HG02763 (cell line): ENCODE data around the gene ACSL3.
A peak's percentile ranks its signal among the peaks of the same experiment; 100 is the strongest.

ENCODE experiments used
- ATAC-seq: cut with Tn5 transposase; IDR thresholded peaks from one replicate; pipeline ENCODE4 v1.9.1; 2021; ENCODE audit warnings: mild to moderate bottlenecking, moderate library complexity; ENCODE audit not compliant: unreplicated experiment

ACSL3 gene

DNA sequence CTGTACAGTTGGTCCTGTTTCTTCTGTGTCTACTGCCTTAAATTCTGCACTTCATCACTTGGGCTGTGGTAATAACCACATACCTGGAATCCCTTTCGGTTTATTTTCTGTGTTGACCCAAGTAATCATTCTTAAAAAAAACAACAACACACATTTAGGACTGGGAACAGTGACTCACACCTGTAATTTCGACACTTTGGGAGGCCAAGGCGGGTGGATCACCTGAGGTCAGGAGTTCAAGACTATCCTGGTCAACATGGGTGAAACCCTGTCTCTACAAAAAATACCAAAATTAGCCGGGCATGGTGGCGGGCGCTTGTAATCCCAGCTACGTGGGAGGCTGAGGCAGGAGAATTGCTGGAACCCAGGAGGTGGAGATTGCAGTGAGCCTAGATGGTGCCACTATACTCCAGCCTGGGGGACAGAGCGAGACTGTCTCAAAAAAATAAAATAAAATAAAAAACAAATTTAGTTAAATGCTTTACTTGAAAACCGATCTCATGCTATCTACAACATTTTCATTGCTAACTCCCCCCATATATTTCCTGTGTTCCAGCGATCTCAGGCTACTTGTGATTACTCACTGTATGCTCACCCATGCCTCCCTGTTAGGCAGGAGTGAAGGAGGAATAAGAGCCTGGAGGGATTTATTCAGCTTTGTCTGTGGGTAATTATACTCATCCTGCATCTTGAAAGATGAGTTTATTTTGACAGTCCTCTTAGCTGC lies 18.2 kb downstream of the ACSL3 start:
- no peak for ATAC-seq

DNA sequence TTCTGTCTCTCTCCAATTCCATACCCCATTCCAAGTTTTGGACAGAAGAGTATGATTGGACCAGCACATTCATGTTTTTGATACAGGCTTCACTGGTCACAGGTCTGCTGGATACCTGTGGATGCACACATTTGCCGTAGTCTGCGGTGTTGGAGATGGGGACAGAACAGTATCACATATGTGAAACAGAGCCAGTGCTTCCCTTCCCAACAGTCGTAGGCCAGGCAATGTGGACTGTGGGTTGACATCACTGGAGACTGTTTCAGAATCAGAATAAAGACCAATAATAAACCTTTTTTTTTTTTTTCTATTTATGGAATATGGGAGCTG lies 18.7 kb downstream of the ACSL3 start:
- no peak for ATAC-seq

DNA sequence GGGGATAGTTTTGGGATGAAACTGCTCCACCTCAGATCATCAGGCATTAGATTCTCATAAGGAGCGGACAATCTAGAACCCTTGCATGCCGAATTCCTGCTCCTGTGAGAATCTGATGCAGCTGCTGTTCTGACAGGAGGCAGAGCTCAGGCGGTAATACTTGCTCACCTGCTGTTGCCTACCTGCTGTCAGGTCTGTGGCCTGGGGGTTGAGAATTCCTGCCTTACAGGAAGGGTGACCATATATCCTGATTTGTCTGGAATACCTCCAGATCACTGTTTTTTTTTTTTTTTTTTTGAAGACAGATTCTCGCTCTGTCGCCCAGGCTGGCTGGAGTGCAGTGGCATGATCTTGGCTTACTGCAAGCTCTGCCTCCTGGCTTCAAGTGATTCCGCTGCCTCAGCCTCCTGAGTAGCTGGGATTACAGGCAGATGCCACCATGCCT lies 21.7 kb downstream of the ACSL3 start:
- no peak for ATAC-seq

DNA sequence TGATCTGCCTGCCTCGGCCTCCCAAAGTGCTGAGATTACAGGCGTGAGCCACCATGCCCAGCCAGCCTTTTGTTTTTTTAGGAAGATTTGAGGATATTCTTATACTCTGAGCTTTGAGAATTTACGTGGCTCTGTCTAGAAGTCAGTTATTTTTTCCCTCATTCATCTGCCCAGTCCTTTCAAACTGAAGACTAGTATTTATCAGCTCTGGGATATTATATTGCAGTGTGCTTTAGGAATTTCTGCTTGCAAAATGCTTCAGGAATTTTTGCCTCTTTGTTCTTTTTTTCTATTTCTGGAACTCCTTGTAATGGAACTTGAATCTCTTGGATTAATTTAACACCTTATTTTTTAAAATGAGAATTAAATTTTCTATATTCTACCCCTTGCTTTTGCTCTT lies 22.6 kb downstream of the ACSL3 start:
- ATAC-seq: no peak

DNA sequence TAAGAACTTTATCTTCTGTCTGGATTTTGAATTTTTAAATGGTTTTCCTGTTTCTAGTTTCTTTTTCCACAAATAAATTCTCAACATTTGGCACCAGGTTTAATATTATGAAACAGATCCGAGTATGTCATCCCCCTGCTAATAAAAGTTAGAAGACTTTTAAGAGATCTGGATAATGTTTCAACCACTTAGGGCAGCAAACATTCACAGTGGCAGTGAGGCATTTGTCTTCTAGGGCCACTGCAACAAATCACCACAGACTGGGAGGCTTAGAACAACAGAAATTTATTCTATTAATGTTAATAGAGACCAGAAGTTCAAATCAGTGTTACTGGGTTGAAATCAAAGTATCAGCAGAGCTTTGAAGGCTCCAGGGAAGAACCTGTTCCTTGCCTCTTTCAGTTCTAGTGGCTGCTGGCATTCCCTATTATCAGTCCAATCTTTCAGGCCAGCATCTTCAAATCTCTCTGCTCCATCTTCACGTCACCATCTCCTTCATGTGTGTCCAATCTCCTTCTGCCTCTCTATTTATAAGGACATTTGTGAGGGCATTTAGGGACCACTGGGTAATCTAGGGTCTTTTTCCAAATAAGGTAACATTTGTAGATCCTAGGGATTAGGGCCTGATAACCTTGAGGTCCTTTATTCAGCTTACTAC lies 23.4 kb downstream of the ACSL3 start:
- ATAC-seq: no peak

DNA sequence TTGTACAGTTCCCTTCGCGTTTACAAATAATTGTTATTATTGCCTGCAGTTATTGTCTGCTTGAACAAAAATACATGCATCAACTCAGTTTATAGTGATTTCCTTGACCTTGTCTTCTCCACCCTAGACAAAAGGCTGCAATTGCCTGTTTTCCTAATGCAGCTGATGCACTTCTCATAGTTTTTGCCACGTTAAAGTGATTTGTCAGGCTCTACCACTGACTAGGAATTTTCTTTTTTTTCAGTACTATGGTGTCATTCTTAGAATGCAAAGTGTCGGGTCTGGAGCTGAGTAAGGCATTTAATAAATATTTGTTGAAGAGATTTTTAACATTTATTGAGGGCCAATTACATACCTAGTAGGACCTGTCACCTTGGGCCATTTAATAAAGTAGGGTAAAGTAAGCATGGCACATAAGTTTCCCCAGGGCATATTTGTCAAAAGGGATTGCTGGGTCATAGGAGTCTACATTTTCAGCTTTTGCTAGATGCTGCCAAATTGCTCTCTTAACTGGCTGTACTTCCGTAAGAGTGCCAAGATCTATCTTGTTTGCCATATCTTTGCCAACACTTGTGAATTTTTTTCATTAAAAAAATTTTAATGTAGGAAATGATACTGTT lies 24.1 kb downstream of the ACSL3 start:
- no peak for ATAC-seq

DNA sequence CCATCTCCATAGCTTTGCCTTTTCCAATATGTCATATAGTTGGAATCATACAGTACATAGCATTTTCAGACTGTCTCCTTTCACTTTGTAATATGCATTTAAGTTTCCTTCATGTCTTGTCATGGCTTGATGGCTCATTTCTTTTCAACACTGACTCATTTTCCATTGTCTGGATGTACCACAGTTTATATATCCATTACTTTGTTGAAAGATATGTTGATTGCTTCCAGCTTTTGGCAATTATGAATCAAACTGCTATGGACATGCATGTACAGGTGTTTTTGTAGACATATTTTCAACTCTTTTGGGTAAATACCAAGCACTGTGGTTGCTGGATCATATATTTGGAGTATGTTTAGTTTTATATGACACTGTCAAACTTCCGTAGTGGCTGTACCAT lies 26.3 kb downstream of the ACSL3 start:
- ATAC-seq: no peak

DNA sequence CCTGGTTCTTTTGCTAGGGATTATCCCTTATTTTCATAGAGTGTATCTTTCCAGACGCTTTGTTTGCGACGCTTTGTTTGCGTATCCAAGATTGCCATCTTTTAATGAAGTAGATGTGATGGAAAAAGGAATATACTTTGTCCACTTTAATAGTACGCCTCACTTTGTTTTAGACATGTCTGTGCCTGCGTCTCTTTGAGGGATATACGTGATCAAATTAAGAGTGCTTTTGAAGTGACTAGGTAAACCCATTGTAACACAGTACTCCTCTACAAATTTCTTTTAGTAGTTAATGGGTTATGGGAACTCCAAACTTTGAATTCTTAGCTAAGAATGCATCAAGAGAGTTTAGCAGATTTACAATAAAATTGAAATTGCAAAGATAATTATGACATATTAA lies 27.9 kb downstream of the ACSL3 start:
- ATAC-seq: no peak

DNA sequence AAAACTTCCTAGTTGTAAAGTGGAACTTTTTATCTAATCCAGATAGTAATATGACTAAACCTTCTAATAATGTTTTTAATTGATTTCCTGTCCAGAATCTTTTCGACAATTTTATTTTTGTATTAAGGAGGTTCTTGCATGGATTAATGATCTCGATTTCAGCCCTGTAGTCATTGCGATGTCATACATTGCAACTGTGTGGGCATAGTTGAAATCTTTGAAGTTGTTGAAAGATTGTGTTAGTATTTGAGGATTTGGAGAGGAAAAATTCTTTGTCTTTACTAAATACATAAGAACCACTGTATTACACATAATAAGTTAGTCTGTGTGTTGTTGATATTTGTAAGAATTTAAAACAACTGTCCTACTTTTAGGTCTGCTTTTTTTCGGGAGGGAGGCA lies 31.1 kb downstream of the ACSL3 start:
- ATAC-seq: no peak

DNA sequence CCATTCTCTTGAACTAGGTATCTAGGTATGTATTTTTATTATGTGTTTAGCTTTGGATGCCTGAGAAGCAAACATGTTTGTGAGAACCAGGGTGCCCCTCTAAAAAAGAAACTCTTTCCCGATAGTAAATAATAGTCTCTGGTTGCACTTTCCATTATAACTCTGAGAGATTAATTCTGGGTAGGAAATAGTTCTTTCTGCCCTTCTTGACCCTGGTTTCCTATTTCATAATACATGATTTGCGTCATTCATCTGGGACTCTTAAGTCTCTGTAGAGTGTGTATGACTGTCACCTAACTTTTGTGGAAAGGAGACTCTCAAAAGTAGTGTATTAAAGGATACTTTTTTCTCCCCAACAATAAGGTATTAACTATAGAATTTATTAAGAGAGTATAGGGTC lies 31.5 kb downstream of the ACSL3 start:
- no peak for ATAC-seq

DNA sequence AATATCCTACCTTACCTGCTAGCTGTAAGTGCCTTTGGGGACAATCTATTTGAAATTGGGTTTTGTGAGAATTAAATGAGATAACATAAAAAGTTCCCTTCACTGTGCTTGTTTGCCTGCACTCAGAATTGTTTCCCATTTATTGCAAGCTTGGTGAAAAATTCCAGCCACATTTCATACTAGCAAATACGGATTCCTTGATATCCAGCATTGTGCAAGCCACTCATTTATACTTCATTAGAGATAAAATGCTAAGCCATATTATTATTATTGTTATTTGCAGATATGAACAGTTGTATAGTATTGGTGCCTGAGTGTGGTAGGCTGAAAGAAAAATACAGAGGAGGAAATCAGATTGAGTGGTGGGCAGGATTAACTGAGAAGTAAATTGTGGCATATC lies 31.9 kb downstream of the ACSL3 start:
- ATAC-seq: no peak

DNA sequence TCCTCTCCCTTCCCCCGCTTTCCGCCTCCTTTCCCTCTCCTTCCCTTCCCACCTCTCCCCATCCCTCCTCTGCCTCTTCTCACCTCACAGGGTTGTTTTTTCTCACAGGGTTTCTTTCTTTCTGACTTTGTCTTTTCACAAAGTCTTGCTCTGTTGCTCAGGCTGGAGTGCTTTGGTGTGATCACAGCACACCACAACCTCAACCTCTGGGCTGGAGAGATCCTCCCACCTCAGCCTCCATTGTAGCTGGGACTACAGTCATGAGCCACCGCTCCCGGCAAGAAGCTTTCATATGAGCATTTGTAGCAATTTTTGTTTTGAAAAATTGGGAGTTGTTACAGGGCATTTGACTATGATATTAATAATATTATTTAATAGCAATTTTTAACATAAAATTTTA lies 32.9 kb downstream of the ACSL3 start:
- no peak for ATAC-seq

DNA sequence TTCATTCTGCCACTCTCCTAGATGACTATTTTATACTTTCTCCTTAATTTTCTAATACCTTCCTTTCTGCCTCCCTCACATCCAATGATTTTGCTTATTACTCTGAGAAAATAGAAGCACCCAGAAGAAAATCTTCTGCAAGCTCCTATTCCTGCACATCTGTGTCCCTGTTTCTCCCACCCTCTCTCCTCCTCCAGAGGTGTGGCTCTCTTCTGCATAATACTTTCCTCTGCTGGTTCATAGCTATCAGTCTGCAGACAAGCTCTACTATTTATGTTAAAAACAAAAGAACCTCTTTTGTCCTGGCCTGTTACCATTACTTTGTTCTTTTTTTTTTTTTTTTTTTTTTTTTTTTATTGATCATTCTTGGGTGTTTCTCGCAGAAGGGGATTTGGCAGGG lies 34.3 kb downstream of the ACSL3 start:
- no peak for ATAC-seq

DNA sequence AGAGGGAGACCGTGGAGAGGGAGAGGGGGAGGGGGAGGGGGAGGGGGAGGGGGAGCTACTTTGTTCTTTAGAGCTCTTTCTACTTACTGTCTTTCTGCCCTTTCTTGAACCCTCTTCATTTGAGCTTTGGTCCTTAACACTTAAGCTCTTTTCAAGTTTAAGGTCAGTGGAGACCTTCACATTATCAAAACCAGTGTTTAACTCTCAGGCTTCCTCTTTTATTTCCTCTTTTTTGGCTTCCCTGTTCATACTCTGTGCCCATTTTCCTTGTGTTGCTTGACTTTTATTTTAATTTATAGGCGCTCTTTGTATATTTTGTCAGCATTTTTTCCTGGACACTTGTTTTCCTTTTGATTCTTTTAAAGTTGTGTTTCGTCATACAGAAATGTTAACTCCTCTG lies 37.1 kb downstream of the ACSL3 start:
- ATAC-seq: no peak

DNA sequence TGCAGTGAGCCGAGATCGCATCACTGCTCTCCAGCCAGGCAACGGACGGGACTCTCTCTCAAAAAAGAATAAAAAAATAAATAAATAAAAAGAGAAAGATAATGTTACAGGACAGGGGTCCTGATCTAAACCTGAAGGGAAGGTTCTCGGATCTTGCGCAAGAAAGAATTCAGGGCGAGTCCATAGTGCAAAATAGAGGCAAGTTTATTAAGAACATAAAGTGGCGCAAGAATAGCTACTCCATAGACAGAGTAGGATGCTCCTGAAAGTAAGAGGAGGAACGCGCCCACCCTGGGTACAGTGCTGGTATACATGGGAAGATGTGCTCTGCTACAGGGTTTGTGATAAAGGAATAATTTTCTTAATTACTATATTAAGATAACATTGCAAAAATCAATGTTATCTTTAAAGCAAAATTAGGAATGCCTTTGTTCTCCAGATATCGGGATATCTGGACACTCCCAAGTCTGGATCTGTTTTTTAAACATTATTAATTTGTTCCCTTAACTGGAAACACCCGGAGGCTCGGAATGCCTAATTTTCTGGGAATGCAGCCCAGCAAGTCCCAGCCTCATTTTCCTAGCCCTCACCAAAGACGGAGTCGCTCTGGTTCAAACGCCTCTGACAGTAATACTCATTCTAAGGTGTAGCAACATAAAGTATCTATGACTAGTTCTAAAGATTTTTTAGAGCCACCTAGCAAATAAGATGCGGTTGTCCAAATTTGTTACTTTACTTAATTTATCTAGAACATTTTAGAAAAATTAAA lies 38.8 kb downstream of the ACSL3 start:
- ATAC-seq: no peak

DNA sequence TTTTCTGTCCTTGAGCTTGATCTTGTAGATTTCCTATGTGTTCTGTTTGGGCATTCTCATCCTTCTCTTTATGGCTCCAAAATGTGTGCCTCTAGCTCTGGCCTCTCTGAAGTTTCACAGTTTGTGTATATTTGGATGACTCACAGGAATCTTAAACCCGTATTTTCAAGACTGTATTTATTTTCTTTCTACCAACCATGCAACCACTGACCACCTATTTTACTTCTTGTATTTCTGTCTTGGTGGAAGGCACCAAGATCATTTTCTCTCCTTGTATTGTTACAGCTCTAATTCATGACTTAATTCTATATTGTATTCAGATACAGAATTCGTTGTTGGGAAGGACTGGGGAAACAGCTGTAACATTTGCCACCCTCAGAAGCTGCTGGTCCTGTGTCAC lies 39.5 kb downstream of the ACSL3 start:
- no peak for ATAC-seq

DNA sequence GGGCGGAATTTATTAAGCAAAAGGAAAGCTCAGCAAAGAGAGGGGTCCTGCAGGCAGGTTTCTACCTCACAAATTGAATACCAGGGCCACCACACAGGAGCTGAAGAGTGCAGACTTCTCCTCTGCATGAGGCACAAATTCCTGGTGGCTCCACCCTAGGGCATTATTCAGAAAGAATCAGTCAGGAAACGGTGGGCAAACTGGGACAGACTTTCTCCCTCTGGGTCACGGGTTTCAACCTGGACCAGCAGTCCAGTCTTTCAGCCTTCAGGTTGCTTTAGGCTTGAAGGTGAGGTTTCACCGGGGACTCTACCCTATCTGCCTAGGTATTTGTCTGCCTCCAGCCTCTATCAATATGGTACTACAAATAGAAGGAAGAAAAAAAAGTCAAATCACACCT lies 41.8 kb downstream of the ACSL3 start:
- no peak for ATAC-seq

DNA sequence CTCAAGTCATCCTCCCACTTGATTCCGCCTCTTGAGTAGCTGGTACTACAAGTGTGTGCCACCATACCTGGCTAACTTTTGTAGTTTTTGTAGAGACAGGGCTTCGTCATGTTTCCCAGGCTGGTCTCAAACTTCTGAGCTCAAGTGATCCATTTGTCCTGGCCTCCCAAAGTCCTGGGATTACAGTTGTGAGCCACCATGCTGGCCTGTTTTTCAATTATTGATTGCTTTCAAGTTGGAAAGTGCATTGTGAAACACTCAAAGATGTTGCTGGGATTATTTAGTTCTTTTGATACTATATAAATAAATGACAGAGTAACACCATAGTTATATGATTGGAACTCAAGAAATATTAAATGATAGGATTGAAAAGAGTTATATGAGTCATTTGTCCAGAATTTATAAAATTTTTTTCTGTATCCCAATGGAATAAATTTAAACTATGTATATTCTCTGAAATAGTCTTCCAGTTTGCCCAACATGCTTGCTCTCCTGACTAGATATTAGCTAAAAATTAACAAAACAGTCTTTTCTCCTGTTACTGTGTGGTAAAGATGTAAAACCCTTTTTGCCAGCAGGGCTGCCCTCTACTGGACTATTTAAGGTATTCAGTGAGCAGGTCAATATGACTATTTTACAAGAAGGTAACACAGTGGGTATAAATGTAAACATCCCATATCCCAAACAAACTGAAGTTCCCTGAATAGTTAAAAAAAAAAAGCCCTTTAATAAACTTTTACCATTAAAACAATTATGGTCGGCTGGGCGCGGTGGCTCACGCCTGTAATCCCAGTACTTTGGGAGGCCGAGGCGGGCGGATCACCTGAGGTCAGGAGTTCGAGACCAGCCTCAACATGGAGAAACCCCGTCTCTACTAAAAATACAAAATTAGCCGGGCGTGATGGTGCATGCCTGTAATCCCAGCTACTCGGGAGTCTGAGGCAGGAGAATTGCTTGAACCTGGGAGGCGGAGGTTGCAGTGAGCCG lies 42.7 kb downstream of the ACSL3 start:
- peak; percentile 82 for ATAC-seq

DNA sequence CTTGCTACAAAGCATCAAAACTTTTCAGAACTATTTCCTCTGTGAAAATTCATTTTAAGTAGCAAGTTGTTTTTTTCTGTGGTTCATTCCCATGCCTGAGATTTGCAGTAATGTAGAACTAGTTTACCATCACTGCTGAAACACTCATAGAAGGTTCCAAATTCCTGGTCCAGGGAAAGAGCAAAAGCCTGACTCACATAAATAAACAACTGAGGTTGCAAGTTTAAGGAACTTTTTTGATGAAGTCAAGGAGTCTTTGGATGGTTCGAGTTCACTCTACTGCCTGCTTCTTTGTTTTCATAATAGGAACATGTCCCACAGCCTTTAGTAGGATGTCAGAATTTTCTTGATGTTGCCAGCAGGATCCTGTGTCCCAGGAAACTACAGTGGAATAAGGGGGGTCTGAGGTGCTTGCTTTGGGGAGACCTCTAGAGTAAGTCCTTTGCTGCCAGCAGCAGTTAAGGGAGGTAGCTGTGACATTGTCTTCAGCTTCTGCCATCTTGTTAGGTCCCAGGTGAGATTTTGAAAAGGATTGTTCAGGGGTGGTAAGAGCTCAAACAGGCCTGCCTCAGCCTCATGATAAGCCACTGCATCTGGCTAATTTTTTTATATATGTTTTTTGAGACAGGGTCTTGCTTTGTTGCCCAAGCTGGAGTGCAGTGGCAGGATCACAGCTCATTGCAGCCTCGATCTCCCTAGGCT lies 43.9 kb downstream of the ACSL3 start:
- no peak for ATAC-seq

DNA sequence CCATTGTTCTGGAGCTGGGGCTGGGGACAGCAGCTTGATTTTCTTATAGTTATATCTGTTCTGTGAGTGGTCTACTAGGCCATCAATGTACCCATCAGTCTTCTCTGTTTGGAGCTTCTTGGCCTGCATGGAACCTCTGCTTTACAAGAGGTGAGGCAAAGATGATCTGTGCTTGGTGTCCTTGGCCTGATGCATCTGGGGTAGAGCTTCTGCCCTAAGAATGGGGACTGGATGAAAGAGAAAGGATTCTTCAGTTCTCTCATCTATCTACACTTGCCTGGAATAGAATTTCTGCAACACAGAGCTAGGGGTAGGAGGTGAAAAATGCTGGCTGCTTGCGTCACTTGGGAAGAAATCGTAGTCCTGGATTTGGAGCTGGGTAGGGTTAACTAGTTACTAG lies 46.2 kb downstream of the ACSL3 start:
- ATAC-seq: no peak
